ENCODE results near the gene CCDC112. TPM values are rescaled to one million over a fixed set of nuclear protein-coding genes. Genes with fewer than 3 reads are reported as not detected.

CCDC112 gene
- total RNA-seq, 1 experiment from 2014 or later, result 13.0 TPM

DNA sequence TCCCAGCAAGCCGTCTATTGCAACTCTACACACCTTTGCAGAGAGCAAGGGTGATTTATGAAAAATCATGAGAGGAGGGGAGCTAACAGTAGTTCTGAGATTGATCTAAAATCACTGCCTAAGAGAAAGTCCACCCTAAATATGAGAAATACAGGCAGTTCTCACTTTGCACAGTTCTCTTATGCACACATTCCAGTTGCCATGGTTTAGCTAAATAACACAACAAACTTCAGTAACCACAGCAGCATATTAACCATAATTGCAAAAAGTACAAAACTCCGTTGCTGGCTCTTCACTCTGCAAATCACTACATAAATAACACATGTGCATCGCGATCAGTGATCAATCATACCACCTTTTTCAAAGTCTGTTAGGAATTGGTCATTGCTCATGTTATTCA is 64.9 kb downstream of the CCDC112 start:
- Histone ChIP-seq H4K8ac (replicated peaks; ENCODE audit: insufficient read length, low read depth, low read length) (no peak overlapping the region), H3K4ac (ENCODE audit: low read depth, low read length) (no peak overlapping the region), H2BK20ac (ENCODE audit: low read depth, low read length, poor library complexity, severe bottlenecking) (no peak overlapping the region), H2BK5ac (ENCODE audit: insufficient read length, low read length) (no peak overlapping the region), H3T11ph (ENCODE audit: low read length) (no peak overlapping the region), H2BK12ac (ENCODE audit: insufficient read length, low read depth, low read length) (no peak overlapping the region), H3K27me3 (ENCODE audit: insufficient read depth, low read length) (no peaks in the 10 kb centered on the region), H3K14ac (ENCODE audit: insufficient read depth, low read length) (no peak overlapping the region), H3K56ac (ENCODE audit: insufficient read length, low read depth, low read length) (no peak overlapping the region), H3K4me2 (ENCODE audit: insufficient read depth, insufficient read length, low read length) (no peak overlapping the region), H3K79me2 (ENCODE audit: insufficient read depth, low read length) (no peaks in the 10 kb centered on the region), H3K4me1 (ENCODE audit: insufficient read depth, low read length) (no peaks in the 10 kb centered on the region), H3K27ac (ENCODE audit: insufficient read length, low read depth, low read length) (no peak overlapping the region), H3K23me2 (ENCODE audit: insufficient read length, low read depth, low read length, poor library complexity, severe bottlenecking) (no peaks in the 10 kb centered on the region), H4K20me1 (ENCODE audit: control insufficient read depth, insufficient read depth, insufficient read length) (no peaks in the 10 kb centered on the region), H2AK5ac (ENCODE audit: insufficient read length, low read length) (no peak overlapping the region), H3K9ac (ENCODE audit: extremely low read depth, insufficient read length, low read length) (no peak overlapping the region), H3K9me3 (ENCODE audit: control insufficient read depth, low read depth, low read length) (no peaks in the 10 kb centered on the region), H3K18ac (ENCODE audit: insufficient read length, low read depth, low read length) (no peak overlapping the region), H2AFZ (ENCODE audit: low read length) (no peak overlapping the region), H4K91ac (ENCODE audit: insufficient read length, low read depth, low read length) (no peak overlapping the region), H2BK15ac (ENCODE audit: low read depth, low read length) (no peak overlapping the region), H3K79me1 (ENCODE audit: insufficient read depth, low read depth, low read length, poor library complexity, severe bottlenecking) (no peaks in the 10 kb centered on the region), H4K5ac (ENCODE audit: insufficient read length, low read depth, low read length) (no peak overlapping the region), H2BK120ac (ENCODE audit: low read depth, low read length, poor library complexity, severe bottlenecking) (no peak overlapping the region), H3K23ac (ENCODE audit: insufficient read length, low read depth, low read length) (no peak overlapping the region)
- Mint-ChIP-seq H3K9me3 (no peaks in the 10 kb centered on the region), H3K4me3 (no peak overlapping the region), H3K27ac (no peak overlapping the region), H3K4me1 (no peaks in the 10 kb centered on the region), H3K27me3 (ENCODE audit: low read depth) (no peaks in the 10 kb centered on the region), H3K36me3 (ENCODE audit: insufficient read depth in 1 of 3, low read depth in 3 of 3) (peaks cover 3 to 23% (median 17%) of the 10 kb centered on the region in 3 experiments; a peak in 5 of 7 replicates)
- WGBS (ENCODE audit: extremely low coverage, insufficient read length, low lambda C conversion rate), result no CpG with 5 or more reads among the region's 4 CpGs
- DNase-seq, result no peak
- TF ChIP-seq, protein P1, sequence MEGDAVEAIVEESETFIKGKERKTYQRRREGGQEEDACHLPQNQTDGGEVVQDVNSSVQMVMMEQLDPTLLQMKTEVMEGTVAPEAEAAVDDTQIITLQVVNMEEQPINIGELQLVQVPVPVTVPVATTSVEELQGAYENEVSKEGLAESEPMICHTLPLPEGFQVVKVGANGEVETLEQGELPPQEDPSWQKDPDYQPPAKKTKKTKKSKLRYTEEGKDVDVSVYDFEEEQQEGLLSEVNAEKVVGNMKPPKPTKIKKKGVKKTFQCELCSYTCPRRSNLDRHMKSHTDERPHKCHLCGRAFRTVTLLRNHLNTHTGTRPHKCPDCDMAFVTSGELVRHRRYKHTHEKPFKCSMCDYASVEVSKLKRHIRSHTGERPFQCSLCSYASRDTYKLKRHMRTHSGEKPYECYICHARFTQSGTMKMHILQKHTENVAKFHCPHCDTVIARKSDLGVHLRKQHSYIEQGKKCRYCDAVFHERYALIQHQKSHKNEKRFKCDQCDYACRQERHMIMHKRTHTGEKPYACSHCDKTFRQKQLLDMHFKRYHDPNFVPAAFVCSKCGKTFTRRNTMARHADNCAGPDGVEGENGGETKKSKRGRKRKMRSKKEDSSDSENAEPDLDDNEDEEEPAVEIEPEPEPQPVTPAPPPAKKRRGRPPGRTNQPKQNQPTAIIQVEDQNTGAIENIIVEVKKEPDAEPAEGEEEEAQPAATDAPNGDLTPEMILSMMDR (conservative IDR thresholded peaks at IDR 0.05), result no peak

Measured in H9 (cell line).